Fibroblast of villous mesenchyme (primary cell): Measurements from ENCODE around the gene HMG20A. TPM values are rescaled to one million over a fixed set of nuclear protein-coding genes. Genes with fewer than 3 reads are reported as not detected.

Experiments used
- DNase-seq: peaks from one replicate; pipeline ENCODE4 v3.0.0-alpha.2; 2010; ENCODE audit warnings: low read depth
- H3K4me3 ChIP-seq: 2 replicates; pipeline ENCODE4 v1.5.1; 2011; ENCODE audit warnings: low read depth, mild to moderate bottlenecking, low read length
- total RNA-seq: library from RNA; depleted of rRNA; stranded (reverse); fragments of >200 nt; gene quantifications from 2 replicates; pipeline ENCODE4 v1.2.3, GENCODE V29; 2012
- TF ChIP-seq, protein P1 (sequence below): IDR thresholded peaks from 2 replicates; pipeline ENCODE4 v1.5.1; 2012; ENCODE audit warnings: low read depth, mild to moderate bottlenecking, low read length; ENCODE audit not compliant: insufficient read depth

The HMG20A gene
- total RNA-seq, 1 donor: 36.7 TPM

DNA sequence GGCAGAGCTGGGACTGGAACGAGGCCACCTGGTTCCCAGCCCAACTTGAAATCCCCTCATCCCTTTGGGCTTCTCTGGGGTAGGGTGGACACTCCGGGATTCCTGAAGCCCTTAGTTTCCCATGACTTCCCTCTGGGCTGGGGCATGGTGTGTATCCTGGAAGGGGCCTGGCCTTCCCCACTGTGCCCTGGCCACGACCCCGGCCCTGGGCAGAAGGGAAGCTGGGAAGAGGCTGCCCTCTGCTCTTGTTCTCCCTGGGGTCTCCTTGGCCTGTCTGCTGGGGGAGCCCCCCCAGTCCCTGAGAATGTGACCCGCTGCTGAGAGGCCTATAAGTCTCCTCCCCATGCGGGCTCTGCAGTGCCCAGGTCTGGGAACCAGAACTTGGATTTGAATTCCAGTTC lies 107.1 kb downstream of the HMG20A start:
- H3K4me3 ChIP-seq: no peak overlapping the region
- DNase-seq: peak; percentile 42
- TF ChIP-seq, protein P1, sequence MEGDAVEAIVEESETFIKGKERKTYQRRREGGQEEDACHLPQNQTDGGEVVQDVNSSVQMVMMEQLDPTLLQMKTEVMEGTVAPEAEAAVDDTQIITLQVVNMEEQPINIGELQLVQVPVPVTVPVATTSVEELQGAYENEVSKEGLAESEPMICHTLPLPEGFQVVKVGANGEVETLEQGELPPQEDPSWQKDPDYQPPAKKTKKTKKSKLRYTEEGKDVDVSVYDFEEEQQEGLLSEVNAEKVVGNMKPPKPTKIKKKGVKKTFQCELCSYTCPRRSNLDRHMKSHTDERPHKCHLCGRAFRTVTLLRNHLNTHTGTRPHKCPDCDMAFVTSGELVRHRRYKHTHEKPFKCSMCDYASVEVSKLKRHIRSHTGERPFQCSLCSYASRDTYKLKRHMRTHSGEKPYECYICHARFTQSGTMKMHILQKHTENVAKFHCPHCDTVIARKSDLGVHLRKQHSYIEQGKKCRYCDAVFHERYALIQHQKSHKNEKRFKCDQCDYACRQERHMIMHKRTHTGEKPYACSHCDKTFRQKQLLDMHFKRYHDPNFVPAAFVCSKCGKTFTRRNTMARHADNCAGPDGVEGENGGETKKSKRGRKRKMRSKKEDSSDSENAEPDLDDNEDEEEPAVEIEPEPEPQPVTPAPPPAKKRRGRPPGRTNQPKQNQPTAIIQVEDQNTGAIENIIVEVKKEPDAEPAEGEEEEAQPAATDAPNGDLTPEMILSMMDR: no peak

DNA sequence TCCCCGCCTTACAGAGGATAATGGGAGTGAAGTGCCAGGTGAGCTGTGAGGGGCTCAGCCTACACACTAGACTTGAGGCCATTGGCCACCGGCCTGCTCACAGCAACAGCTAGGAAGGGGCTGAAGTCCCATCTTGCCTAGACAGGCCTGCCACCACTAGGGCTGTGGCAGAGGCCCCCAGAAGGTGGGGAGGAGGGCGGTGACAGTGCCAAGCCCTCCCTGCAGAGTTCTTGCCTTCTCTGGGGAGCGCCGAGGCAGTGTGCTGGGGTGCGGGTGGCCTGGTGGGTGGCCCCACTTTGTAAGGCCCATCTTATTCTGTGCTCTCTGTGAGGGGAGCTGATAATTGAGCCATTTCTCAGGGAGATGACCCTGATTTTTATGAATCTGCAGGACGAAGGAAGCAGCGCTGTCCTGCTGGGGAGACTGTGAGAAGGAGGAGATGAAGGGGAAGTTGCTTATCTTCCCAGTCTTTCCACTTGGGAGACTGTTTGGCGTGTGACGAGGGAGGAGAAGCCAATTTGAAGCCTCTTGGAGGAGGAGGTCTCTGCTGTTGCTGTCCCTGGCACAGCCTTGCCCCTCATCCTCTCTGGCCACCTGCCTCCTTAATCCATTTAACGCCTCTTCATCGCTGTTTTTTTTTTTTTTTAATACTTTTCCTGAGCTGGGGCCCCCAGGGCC lies 107.7 kb downstream of the HMG20A start:
- TF ChIP-seq, protein P1: no peak
- H3K4me3 ChIP-seq: no peak overlapping the region
- no peak for DNase-seq

DNA sequence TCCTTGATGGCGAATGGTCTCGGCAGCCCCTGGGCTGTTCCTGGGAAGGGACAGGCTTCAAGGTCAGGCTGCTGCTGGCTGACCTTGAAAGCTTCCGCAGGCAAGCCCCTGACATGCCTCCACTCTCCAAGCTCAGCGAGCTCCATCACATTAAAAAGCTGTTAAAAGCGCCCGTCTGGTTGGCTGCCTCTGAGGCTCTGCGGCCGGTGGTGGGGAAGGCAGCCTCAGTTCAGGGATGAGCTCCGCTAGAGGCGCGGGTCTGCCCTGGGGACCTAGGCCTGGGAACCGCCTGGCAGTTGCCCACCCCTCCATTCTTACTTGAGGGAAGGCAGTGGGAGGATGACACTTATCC lies 108.3 kb downstream of the HMG20A start:
- no peak overlapping the region for H3K4me3 ChIP-seq
- TF ChIP-seq, protein P1: no peak
- no peak for DNase-seq

DNA sequence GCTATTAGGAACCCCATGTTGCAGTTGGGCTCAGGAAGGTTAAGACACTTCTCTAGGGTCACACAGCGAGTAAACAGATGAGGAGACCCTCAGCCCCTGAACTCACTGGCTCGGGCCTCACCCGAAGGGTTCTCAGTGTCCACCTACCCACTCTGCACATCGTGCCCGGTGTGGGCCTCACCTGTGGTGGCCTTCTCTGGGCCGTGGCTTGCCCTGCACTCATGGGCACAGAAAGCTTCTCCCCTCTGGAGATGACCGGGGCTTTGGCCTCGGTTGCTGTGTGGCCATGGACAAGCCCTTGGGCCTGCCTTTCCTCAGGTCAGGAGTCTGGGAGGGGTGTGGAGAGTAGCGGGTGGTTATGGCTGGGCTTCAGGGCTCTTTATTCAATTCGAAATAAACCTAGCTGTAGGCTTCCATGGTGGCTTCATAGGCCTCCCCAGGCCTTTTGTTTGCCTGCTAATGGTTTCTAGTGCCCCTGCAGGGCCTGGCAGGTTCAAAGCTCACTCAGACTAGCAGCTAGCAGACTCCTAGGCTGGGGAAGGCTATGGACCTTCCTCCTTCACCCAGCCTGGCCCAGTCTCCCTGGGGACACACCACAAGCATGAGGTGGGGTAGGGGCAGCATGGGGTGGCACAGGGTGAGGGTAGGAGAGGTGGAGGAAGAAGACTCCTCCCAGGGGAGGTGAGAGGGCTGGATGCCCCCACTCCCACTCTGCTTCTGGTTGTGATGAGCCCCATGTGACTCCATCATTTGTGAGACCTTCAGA lies 108.9 kb downstream of the HMG20A start:
- H3K4me3 ChIP-seq: no peak overlapping the region
- TF ChIP-seq, protein P1: no peak
- DNase-seq: no peak

DNA sequence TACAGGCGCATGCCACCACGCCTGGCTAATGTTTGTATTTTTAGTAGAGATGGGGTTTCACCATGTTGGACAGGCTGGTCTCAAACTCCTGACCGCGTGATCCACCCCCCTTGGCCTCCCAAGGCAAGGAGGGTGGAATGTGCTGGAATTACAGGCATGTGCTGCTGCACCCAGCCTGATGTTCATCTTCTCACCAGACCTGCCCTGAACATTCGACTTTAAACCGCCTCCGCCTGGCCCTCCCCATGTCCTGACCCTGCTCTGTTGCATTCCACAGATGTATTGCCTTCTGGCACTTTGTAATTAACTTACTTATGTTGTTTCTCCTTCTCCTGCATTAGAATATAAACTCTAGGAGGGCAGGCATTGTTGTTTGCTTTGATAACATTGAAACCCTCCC lies 109.9 kb downstream of the HMG20A start:
- peak; percentile 27 for DNase-seq
- TF ChIP-seq, protein P1: no peak
- H3K4me3 ChIP-seq: no peak overlapping the region

DNA sequence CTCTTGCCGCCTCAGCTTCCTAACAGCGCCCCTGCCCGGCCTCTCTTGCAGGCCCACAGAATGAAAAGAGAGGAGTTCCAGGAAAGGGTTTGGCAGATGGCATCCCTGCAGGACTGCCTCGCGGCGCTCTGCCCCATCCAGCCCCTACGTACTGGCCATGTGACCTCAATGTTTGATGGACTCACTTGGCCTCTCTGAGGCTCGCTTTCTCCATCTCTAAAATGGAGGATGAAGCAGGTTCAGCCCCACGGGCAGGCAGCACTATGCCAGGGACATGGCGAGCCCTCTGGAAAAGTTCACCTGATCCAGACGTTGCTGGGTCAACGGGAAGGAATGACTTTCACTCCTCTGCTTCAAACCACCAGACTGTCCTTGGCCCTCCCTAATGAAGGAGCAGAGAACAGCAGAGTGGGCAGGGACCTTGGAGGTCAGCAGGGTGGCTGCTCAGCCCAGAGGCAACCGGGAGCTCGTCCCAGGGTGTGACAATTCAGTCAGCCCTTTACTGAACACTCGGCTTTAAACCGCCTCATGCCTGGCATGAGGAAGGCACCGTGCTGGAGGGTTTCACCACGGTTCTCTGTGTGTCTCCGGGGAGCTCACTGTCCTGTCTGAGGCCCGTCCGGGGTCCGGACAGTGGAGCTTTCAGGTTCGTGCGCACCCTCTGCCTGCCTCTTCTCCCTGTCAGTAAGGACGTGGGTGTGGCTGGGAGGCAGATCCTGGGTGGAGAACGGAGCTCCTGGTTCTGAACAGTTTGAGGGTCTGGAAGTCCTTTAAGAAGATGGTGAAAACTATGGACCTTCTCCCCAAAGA lies 110.7 kb downstream of the HMG20A start:
- no peak overlapping the region for H3K4me3 ChIP-seq
- TF ChIP-seq, protein P1: no peak
- no peak for DNase-seq
